ENCODE measurements around the gene ARMC6.
A peak's percentile ranks its signal among the peaks of the same experiment; 100 is the strongest.
"Not testable (repeated sequence)": the region's sequence is repeated elsewhere in the genome, so short reads cannot be mapped to it uniquely, and the experiment has no call there.

Gene ARMC6

DNA sequence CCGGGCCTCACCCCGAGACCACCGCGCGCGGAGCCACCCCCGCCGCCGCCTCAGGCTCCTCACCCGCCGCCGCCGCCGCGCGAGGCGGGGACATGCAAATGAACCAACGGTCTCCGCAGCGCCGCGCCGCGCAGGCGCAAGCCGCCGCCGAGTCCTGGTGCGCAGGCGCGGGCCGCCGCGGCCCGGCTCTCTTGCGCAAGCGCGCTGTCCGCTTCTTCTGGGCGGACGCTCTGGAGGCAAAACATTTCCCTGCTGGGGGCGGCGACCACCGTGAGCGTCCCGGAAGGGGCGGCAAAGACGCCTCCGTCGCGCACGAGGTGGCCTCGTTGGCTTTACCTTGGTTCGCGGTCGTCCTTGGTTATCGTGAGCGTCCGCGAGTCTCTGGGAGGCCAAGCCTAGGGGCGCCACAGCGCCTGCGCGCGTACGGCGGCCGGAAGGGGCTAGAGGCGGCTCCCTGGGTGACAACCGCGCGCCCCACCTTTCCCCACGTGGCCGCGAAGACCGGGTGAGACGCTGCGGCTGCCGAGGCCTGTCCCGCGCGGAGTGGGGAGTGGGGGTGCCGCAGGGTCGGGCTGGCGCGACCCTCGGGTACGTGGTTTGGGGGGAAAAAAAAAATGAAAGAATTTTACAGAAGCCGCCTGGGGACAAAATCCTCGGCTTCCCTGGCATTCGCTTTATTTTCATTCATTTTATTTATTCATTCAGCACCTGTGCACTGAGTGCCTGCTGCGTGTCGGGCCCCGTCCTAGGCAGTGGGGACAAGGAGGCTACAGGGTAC lies at the start of gene ARMC6, which contains the start of gene SUGP2:
Gene ARMC6, plus strand, starts transcription at position 178 of the 778 bp plus-strand sequence. CDS start 607 bp downstream, outside the sequence.
Gene SUGP2, minus strand, starts transcription at position 92 of the 778 bp plus-strand sequence. CDS start 2,446 bp downstream, outside the sequence.
- DNase-seq: peak; percentile 87

DNA sequence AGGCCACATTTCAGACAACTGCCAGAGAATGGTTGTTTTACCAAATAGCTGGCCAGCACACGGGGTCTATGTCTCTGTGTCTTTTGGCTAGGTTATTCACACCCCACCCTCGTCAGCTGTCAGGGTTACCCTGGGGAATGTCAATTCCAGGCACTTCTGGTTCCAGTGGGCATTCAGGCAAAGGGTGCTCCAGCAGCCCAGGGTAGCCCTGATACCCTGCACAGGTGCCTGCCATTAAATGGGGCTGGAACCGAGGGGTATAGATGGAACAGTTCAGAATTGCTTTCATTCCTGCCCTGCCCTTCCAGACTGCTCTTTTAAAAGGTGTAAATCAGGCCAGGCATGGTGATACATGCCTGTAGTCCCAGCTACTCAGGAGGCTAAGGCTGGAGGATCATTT lies 49.2 kb upstream of the ARMC6 start:
- no peak for DNase-seq

DNA sequence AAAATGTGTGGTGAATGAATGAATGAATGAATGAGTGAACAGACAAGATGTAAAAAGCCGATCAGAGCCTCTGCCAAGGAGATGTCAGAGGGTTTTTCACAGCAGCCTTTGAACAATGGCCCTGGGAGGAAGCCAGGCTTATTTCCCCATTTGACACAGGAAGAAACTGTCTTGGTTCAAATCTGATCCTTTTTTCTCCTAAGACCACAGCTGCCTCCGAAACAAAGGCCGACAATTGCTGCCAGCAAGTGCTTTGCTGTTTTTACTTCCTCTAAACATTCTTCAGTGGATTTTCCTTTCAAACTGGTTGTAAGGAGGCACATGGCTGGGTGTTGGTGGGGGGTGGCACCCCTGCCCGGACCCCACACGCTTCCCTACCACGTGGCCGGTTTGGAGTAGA lies 48.1 kb upstream of the ARMC6 start:
- DNase-seq: no peak

DNA sequence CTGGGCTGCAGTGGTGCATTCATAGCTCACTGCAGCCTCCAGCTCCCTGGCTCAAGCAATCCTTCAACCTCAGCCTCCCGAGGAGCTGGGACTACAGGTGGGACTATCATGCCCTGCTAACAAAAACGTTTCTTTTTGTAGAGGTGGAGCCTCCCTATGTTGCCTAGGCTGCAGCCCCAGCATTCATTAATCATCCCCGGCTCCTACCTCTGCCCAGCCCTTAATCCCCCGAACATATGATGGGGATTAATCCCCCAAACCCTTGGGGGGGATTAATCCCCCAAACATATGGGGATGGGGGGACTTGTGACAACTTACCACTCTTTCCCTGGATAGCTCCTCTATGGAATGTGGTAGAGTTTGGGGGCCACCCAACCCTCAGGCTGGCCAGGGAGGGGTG lies 45.9 kb upstream of the ARMC6 start:
- no peak for DNase-seq

DNA sequence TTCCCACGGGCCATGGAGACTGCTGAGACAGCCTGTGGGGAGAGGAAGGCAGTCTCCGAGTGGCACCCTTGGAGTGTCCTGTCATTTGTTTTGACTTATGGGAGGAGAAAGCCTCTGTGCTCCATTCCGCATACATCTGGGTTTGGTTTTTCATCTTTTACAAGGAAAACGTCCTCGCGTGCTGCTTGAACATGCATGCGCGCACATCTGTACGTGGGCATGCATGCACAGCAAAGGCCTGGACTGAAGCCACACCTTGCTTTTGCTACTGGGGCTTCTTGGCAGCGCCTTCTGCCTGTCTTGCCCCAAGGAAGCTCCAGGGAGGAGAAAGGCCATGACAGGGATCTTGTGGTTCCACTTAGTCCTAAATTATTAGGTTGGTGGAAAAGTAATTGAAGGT lies 44.1 kb upstream of the ARMC6 start:
- DNase-seq: no peak

DNA sequence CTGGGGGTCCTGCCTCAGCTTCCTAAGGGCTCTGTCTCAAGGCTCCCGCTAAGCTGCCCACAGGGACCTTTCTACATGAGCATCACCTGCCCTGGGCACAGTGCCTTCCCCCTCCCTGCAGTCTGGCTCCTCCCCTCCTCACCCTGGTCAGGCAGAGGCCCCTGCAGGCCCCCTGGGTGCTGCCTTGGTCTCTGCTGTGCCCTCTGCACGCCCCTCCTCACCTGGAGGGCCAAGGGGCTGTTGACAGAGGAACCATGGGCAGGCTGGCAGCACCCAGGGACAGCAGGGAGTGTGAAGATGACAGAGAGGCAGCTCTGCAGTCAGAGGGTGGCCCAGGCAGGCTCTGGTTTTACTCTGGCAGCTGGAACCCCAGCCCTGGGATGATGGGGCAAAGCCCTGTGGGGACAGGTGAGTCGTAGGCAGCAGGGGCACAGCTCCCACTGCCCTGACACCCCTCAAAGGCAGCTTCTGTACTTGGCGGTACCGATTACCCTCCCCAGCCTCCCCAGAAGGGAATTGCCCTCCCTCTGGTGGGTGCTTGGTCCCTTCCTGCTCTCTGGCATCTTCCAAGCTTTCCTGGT lies 43.2 kb upstream of the ARMC6 start:
- DNase-seq: no peak

DNA sequence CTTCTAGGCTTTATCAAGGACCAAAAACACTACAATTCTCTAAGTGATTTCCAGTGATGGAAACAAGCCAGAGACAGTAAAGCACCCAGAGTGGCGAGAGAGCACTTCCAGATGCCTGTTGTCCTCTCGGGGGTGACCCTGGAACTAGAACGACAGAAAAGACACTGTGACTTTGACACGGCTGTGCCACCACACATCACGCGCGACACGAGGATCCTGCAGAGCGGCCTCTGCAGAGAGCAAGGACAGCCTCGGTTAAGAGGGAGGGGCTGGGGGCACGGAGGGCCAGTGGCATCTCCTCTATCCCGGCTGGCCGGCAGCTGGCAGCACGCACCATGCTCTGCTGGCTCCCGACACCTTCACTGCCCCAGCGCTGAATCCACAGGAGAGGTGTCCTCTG lies 42.4 kb upstream of the ARMC6 start:
- no peak for DNase-seq

DNA sequence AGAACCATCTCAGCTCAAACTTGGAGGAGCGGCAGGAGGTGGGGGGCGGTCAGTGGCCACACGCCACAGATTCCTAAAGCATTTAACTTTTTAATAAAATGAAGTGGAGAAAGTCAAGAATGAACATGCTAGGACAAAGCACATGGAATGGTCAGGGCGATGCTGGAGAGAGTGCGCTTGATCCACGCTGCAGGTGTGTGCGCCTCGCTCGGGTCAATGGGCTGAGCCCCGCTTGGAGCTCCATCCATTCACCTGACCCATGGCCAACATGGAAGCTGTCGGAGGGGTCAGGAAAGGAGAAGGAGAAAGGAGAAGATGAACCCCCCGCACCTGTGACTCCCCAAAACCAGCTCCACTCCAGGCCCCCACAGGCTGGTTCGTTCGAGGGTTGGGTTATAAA lies 41.9 kb upstream of the ARMC6 start:
- no peak for DNase-seq

DNA sequence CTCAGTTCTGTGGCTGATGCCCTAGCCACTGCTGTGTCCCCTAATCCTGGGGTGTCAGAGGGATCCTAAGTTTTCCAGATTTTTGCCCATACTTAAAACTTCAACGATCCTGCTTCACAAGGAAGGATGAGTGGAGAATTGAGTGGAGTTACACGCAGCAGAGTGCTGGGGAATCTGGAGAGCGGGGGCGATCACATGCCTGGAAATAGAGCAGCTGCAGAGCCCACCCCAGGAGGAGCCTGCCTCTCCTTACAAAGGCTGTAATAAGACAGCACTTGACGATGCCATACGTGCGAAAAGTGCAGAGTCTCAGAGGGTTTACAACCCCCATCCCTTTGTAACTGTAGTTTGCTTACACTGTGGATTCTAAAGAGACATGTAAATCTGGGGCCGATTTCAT lies 40.7 kb upstream of the ARMC6 start:
- DNase-seq: no peak

DNA sequence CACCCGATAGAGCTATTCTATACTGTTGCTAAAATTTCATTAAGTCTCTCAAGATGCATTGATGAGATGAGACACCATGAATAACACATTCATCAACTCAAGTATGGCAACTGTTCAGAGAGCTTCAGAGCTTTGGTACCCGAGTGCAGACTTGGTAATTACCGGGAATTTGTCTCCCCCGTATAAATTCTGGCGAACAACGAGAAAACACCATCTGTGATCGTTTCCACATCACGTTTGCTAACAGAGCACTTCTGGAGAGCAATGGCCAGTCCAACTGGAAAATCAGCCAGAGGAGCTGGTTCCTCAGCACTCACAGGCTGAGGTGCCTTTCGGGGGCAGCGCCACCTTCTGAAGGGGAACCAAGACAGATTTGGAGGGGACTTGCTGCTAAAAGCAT lies 40.3 kb upstream of the ARMC6 start:
- no peak for DNase-seq

DNA sequence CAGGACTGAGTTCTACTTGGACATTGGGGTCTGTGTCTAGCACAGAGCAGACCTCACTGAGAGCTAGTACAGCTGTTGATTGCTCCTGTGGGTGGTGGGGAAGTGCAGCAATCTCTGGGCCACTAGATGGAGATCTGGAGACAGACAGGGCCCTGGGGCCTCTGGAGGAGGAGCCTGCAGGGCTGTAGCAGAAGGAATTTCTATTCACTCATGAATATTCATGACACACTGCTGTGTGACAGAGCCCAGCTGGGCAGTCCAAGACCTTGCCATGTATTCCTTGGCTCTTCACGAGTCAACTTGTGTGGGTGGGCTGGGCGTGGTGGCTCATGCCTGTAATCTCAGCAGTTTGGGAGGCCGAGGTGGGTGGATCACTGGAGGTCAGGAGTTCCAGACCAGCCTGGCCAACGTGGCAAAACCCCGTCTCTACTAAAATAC lies 37.6 kb upstream of the ARMC6 start:
- DNase-seq: peak; percentile 46

DNA sequence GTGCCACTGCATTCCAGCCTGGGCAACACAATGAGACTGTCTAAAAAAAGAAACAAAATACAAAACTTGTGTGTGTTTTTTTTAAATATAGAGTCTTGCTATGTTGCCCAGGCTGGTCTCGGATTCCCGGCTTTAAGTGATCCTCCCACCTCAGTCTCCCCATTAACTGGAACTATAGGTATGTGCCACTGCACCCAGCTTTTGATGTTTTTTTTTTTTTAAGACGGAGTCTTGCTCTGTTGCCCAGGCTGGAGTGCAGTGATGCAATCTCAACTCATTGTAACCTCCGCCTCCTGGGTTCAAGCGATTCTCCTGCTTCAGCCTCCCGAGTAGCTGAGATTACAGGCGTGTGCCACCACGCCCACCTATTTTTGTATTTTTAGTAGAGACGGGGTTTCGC lies 37.1 kb upstream of the ARMC6 start:
- DNase-seq: no peak

DNA sequence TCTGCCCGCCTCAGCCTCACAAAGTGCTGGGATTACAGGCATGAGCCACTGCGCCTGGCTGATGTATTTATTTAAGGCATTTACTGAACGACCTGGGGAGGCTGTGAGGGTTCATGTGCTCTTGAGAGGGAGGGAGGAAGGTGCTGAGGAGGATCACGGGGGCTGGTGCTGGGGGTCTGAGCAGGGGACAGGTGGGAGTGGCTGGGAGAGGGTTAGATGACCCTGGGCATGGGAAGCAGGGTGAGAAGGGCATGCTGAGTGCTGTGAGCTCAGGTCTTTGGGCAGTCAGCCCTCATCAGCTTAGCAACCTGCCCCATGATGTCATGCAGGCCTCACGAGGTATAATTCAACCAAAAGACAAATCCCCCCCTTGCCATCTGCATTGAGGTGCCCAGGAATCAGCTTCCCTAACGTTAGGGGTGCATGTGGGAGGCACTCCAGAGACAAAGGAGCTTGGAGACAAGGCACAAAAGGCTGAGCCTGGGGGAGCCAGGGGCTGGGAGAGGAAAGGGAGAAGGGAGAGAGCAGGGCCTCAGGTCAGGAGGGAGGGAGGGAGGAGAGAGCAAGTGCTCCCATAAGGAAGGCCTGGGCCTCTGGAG lies 36.5 kb upstream of the ARMC6 start:
- no peak for DNase-seq

DNA sequence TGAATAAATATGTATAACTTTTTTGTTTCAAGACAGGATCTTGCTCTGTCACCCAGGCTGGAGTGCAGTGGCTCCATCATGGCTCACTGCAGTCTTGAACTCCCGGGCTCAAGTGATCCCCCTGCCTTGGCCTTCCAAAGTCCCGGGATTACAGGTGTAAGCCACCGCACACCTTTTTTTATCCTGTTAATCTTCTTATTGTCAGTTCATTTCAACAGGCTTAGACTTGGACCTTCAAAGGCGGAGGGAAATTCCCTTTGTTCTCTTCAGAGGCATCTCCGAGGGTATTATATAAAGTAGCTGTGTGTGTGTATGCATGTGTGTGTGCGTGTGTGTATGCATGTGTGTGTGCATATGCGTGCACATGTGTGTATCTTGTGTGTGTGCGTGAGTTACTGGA lies 35.1 kb upstream of the ARMC6 start:
- no peak for DNase-seq

DNA sequence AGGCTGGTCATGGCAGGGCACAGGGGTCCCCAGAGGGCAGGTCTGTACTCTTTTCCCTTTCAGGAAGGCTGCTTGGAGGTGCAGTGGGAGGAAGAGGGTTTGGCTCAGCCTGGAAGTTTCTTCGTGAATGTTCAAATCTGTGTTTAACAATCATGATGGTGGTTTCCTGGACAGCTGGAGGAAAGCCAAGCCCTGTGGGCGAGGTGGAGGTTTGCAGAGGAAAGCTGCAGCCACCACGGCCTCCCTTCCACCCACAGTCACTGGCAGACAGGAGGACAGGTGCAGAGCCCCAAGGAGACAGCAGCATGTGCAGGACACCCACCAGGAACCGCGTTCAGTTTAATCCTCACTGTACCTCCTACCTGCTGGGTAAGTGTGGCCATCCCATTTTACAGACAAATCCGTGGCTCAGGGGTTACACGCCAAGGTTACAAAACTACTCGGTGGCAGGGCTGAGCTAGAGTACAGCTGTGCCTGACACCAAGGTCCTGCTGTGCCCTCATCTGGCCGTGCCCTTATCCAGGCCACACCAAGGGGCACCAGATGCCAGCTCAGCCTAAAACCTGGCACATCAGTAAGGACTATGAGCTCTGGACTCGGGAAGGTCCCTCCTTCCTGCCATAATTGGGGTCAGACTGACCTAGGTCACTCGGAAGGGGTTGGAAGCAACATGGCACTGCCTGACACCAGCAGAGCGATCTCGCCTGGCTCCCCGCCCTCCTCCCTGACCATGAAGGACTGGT lies 34.2 kb upstream of the ARMC6 start:
- DNase-seq: no peak

DNA sequence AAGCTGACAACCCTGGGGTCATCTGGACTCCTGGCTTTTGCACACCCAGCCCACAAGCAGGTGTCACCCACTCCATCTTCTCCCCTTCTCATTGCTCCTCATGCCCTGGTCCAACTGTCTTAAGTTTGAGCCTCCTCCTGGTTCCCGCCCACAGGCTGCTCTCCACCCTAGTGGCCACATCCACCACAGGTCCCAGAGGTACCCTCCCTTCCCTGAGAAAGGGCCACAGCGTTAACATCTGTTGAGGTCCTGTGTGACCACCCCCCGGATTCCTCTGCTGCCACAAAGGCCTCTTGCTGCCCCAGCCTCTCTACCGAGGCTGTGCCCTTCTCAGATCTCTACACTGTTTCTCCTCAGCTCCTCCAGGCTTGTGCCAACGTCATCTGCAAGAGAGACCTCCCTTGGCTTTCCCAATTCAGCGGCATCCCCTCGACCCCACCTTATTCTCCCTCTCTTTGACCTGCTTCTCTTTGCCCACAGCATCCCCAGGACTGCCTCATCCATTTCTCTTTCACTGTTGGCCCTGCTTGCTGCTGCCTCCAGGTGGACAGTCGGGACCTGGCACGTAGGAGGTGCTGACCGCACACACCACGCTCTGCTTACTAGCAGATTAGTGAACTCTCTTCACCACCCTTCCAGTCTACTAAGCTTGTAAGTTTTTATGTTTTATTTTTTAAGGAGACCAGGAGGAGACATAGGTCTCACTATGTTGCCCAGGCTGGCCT lies 33.3 kb upstream of the ARMC6 start:
- DNase-seq: no peak

DNA sequence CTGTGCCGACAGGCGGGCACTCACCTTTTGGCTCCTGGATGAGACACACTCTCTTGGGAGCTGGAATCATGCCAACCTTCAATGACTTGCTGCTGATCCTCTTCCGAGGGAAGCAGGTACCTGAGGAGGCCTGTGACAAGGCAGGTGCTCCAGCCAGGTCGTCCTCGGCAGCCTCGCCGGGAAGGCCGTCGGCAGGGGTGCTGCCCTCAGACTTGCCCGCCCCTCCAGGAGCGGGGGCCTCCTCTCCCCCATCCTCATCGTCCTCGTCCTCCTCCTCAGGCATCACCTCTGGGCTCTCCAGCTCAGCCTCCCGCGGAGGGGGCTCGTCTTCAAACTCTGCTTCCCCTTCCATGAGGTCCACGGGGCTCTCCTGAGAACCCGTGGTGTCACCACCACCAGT lies 29.3 kb upstream of the ARMC6 start:
- DNase-seq: no peak

DNA sequence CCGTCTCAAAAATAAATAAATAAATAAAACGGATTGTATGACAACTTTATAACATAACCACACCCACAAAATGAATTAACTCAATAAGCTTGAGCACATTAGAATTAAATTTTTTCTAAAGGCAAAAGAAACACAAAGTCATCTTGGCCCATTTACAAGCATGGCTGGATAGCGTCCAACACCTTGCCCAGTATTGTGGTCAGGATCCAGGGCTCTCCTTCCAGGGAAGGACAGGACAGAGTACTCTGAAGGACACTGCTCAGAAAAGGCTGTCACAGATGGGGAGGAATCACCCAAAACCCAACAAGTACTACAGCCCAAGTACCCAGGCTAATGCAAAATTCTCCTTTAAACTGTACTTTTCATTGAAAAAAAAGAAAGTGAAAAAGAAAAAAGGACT lies 27.2 kb upstream of the ARMC6 start:
- DNase-seq: no peak

DNA sequence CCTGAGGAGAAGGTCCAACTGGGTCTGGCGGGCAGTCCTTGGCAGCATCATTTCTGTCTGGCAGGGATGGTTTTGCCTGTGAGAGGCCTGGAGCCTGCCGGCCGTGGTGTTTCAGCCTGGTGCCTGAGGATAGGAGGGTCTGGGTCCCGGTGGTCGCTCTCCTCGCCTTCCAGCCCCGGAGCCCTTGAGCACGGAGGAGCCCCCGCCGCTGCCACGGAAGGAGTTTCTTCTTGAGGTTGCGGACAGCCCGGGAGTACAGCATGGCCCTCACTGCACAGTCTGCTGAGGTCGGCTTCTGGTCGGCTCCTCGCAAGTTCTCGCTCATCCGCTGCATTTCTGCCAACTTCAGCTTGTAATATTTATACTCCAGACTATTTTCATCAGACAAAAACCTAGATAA lies 23.5 kb upstream of the ARMC6 start:
- DNase-seq: no peak

DNA sequence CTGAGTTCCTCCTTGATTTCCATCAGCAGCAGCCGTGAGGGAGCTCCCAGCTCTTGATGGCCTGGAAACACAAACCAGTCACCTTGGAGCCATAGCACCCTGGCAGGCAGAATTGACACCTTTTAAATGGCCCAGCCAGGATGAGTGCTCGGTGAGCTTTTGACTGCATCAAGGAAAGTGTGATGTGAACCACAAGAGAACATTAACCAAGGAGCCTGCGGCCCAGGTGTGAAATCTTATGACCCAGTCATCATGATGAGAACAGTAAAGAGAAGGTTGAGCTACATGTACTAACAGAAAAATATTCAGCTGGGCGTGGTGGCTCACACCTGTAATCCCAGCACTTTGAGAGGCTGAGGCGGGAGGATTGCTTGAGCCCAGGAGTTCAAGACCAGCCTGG lies 22.9 kb upstream of the ARMC6 start:
- no peak for DNase-seq

DNA sequence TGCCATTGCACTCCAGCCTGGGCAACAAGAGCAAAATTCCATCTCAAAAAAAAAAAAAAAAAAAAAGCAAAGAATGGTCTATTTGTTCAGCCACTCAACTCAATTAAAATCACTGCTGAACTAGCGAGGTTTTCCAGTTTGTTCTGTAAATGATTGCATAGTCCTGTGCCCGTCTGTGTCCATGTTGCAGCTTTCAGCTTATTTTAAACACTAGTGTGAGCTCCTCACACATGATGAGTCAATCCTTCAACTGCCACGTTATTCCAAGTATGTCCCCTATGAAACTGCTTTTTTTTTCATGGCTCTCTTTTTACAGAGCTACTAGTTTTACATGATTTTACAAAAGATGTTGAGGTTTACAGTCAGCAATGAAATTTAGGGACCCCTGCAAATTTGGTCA lies 12.3 kb upstream of the ARMC6 start:
- DNase-seq: no peak

DNA sequence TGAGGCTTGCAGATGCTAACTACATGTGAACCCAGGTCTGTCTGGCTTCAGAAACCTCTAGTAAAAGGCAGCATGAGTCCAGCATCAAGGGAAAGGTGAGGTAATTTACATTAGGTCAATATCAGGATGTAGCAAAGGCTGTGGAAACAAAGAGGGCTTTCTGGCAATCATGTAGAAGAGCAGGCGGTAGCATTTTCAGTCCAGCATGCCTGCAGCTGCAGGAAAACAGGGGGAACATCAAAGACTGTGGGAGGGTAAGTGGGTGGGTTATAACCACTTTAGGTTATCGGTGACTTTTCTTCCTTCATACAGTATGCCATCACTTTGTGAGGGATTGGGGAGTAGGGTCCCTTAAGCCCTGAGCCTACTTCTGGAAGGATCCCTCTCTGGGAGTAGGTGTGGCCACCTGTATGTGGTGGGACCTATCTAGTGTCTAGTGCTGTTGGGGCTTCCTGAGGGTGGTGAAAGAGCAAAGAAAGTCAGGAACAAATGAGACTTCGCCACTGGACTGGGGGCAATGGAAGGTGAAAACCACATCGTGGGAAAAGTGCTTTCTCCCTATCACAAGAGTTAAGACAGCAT lies 10.9 kb upstream of the ARMC6 start:
- DNase-seq: no peak

DNA sequence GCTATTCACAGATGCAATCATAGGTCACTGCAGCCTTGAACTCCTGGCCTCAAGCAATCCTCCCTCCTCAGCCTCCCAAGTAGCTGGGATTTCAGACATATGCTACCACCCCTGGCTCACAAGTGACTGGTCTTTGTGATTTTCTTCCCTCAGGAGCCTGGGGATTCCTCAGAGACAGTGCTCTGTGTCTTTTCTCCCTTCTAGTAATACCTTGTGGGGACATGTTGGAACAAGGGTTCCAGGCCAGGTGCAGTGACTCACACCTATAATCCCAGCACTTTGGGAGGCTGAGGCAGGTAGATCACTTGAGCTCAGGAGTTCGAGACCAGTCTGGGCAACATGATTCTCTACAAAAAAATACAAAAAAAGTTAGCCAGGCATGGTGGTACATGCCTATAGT lies 10.0 kb upstream of the ARMC6 start:
- DNase-seq: not testable (repeated sequence)
